Right lobe of liver (tissue), 6 donors: ENCODE measurements around the gene AATK. TPM values are rescaled to one million over a fixed set of nuclear protein-coding genes. Genes with fewer than 3 reads are reported as not detected.

ENCODE experiments used
- ATAC-seq, 4 donors: fragments of 200-7000 bp; cut with Tn5 transposase; one replicate each; pipeline ENCODE4 v1.9.1; 2020; ENCODE audit warnings: mild to moderate bottlenecking in 4 of 4, moderate library complexity in 4 of 4
- DNase-seq, 3 donors: peaks; one replicate each; pipeline ENCODE4 v3.0.0-alpha.2; 2020
- H3K27ac ChIP-seq, 3 donors: fragments of 200-600 bp; one replicate each; pipeline ENCODE4 v1.8.0; 2022
- H3K27me3 ChIP-seq, 2 donors: fragments of 200-600 bp; one replicate each; pipeline ENCODE4 v1.8.0; 2022
- H3K36me3 ChIP-seq, 4 donors: fragments of 200-600 bp; sonication (generic) in 1 of 4; one replicate each; pipeline versions ENCODE4 v1.5.1 to v1.8.0; 2017 to 2022; ENCODE audit warnings: control low read depth in 1 of 4
- H3K4me1 ChIP-seq, 4 donors: fragments of 200-600 bp; sonication (generic) in 1 of 4; one replicate each; pipeline versions ENCODE4 v1.5.1 to v1.8.0; 2017 to 2022; ENCODE audit warnings: control low read depth in 1 of 4
- H3K4me3 ChIP-seq, 3 donors: fragments of 200-600 bp; one replicate each; pipeline ENCODE4 v1.8.0; 2022
- H3K9me3 ChIP-seq, 4 donors: fragments of 200-600 bp; sonication (generic) in 1 of 4; one replicate each; pipeline versions ENCODE4 v1.5.1 to v1.8.0; 2017 to 2022; ENCODE audit warnings: control low read depth in 1 of 4
- CTCF ChIP-seq, 4 donors: fragments of 200-600 bp in 3 of 4; fragments of 450-650 bp in 1 of 4; IDR thresholded peaks; one replicate each; pipeline versions ENCODE4 v1.5.1 to v1.8.0; 2016 to 2022; ENCODE audit warnings: antibody characterized with exemption in 4 of 4, mild to moderate bottlenecking in 2 of 4
- POLR2A ChIP-seq: fragments of 450-650 bp; IDR thresholded peaks from one replicate; pipeline ENCODE4 v1.6.1; 2017; ENCODE audit warnings: antibody characterized with exemption, mild to moderate bottlenecking
- WGBS: methylation state at CpG from one replicate; pipeline ENCODE4 v1.1.6; 2018; ENCODE audit warnings: low coverage, low lambda C conversion rate; ENCODE audit not compliant: insufficient coverage; ENCODE audit errors: missing lambda C conversion rate; 5-methylcytosine and 5-hydroxymethylcytosine counted together
- intact Hi-C, 2 donors: fragments of 100-400 bp; cut with DNase I; formaldehyde crosslinking; loops; one replicate each; pipeline versions ENCODE4 v1.11.2 to v1.14.1; 2022
- long read RNA-seq: library from polyadenylated mRNA; unstranded; transcript quantifications from one replicate; pipeline ENCODE4 v2.0.0, GENCODE V29; 2019
- total RNA-seq, 6 experiments: library from RNA; depleted of rRNA in 2 of 6; stranded (reverse); fragments of >200 nt in 2 of 6; fragmentation: NEBNext Ultra II Directional in 3 of 6; extraction: Animal tissue kit (Norgen Biotek cat#: 25700) in 3 of 6; gene quantifications; one replicate each; pipeline versions ENCODE4 v1.1.0 to v1.2.4, GENCODE V29; 2016 to 2023
- donor health status: DM: no; HTN: yes; CAD: no.
- donor health status: DM: no; HTN: no; CAD: no.
- donor health status: DM: no; HTN: no; CAD: no.
- donor health status: DM: no; HTN: yes; CAD: no.
- donor health status: DM: no; HTN: yes; CAD: no.

The AATK gene, protein sequence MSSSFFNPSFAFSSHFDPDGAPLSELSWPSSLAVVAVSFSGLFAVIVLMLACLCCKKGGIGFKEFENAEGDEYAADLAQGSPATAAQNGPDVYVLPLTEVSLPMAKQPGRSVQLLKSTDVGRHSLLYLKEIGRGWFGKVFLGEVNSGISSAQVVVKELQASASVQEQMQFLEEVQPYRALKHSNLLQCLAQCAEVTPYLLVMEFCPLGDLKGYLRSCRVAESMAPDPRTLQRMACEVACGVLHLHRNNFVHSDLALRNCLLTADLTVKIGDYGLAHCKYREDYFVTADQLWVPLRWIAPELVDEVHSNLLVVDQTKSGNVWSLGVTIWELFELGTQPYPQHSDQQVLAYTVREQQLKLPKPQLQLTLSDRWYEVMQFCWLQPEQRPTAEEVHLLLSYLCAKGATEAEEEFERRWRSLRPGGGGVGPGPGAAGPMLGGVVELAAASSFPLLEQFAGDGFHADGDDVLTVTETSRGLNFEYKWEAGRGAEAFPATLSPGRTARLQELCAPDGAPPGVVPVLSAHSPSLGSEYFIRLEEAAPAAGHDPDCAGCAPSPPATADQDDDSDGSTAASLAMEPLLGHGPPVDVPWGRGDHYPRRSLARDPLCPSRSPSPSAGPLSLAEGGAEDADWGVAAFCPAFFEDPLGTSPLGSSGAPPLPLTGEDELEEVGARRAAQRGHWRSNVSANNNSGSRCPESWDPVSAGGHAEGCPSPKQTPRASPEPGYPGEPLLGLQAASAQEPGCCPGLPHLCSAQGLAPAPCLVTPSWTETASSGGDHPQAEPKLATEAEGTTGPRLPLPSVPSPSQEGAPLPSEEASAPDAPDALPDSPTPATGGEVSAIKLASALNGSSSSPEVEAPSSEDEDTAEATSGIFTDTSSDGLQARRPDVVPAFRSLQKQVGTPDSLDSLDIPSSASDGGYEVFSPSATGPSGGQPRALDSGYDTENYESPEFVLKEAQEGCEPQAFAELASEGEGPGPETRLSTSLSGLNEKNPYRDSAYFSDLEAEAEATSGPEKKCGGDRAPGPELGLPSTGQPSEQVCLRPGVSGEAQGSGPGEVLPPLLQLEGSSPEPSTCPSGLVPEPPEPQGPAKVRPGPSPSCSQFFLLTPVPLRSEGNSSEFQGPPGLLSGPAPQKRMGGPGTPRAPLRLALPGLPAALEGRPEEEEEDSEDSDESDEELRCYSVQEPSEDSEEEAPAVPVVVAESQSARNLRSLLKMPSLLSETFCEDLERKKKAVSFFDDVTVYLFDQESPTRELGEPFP (N-terminal part only)
- total RNA-seq: 1 to 10 TPM in 2 of 6 experiments, under 1 TPM in 4; 0.31 to 1.2 (median 0.86) TPM
- long read RNA-seq: 0 reads

- no peak for ATAC-seq
- Histone ChIP-seq H3K9me3 (no peaks in the 10 kb centered on the region), H3K4me1 (peaks cover 0 to 11% (median 0%) of the 10 kb centered on the region in 4 donors), H3K27ac (no peak within 1 kb of the TSS), H3K4me3 (peak within 1 kb of the TSS in 2 of 3 donors; percentile 12 to 22), H3K27me3 (peaks cover 0 to 8% of the 10 kb centered on the region in 2 donors), H3K36me3 (no peaks in the 10 kb centered on the region)
- intact Hi-C loops: no loop called here
- WGBS: 2% methylated on average over 36 of the region's 62 CpGs
- no peak for DNase-seq
- TF ChIP-seq CTCF (IDR thresholded peaks at IDR 0.05) (no peak), POLR2A (no peak)
Measured at GRCh38 chr17:81166033-81166492, at the start of gene AATK. AATK (minus strand) TSS chr17:81166221; CDS start chr17:81165992, 229 bp downstream.

DNA sequence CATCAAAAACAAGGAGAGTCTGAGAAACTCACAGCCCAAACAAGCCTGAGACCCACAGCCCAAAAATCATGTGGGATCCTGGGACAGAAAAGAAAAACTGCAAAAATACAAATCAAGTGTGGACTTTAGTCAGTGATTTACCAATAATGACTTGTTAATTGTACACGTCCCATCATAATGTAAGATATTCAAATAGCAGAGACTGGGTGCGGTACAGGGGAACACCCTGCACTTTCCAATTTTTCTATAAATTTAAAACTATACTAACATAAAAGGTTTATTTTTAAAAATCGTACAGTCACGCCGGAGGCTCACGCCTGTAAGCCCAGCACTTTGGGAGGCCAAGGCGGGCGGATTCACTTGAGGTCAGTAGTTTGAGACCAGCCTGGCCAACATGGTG lies 48.0 kb upstream of the AATK start:
- Histone ChIP-seq H3K4me1 (no peaks in the 10 kb centered on the region), H3K27ac (no peak overlapping the region), H3K9me3 (no peaks in the 10 kb centered on the region), H3K27me3 (no peaks in the 10 kb centered on the region), H3K4me3 (no peak overlapping the region), H3K36me3 (no peaks in the 10 kb centered on the region)
- no peak for TF ChIP-seq POLR2A
- no peak for TF ChIP-seq CTCF (IDR thresholded peaks at IDR 0.05)
- WGBS: 91% methylated on average over 8 of the region's 8 CpGs
- intact Hi-C loops: no loop called here
- ATAC-seq: no peak
- no peak for DNase-seq

DNA sequence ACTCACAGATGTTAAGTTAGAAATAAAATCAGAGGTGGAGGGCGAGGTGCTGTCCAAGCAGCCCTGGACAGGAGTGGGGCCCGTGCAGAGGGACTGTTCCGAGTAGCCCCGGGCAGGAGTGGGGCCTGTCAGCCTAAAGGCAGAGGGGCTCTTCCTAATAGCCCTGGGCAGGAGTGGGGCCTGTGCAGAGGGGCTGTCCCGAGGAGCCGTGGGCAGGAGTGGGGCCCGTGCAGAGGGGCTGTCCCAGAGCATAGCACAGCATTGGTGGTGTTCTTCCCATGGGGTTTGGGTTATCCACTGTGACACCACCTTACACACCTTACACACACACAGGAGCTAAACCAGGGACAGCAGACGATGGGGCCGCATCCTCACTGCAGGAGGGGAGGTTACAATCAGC lies 46.3 kb upstream of the AATK start:
- Histone ChIP-seq H3K4me1 (no peaks in the 10 kb centered on the region), H3K27me3 (no peaks in the 10 kb centered on the region), H3K4me3 (no peak overlapping the region), H3K36me3 (no peaks in the 10 kb centered on the region), H3K9me3 (no peaks in the 10 kb centered on the region), H3K27ac (no peak overlapping the region)
- DNase-seq: no peak
- TF ChIP-seq CTCF (IDR thresholded peaks at IDR 0.05) (no peak), POLR2A (no peak)
- peak in 2 of 4 donors; percentile 17 to 20 for ATAC-seq
- WGBS: 96% methylated on average over 3 of the region's 9 CpGs
- intact Hi-C loops: no loop called here

- no peaks in the 10 kb centered on the region for H3K9me3 ChIP-seq
- peak in 1 of 4 donors; percentile 23 for ATAC-seq
- no peaks in the 10 kb centered on the region for H3K27me3 ChIP-seq
- H3K27ac ChIP-seq: no peak overlapping the region
- H3K4me1 ChIP-seq: no peaks in the 10 kb centered on the region
- TF ChIP-seq POLR2A (no peak), CTCF (IDR thresholded peaks at IDR 0.05) (no peak)
- 48% methylated on average over 6 of the region's 14 CpGs for WGBS
- DNase-seq: no peak
- no peak overlapping the region for H3K4me3 ChIP-seq
- no peaks in the 10 kb centered on the region for H3K36me3 ChIP-seq
- intact Hi-C loops: no loop called here
Measured at GRCh38 chr17:81210868-81211267, 44.8 kb upstream of the AATK start.
